SK-N-MC (cell line): ENCODE data around the gene WDR20.
A peak's percentile ranks its signal among the peaks of the same experiment; 100 is the strongest.
"Not testable (repeated sequence)": the region's sequence is repeated elsewhere in the genome, so short reads cannot be mapped to it uniquely, and the experiment has no call there.

Source experiments
- DNase-seq: peaks from one replicate; pipeline ENCODE4 v3.0.0-alpha.2; 2011; ENCODE audit warnings: low read depth, low spot score
- H3K27ac ChIP-seq: fragments of 200-600 bp; sonication (generic); 2 replicates; pipeline ENCODE4 v1.5.1; 2016; ENCODE audit warnings: mixed run types
- H3K36me3 ChIP-seq: fragments of 200-600 bp; sonication (generic); 2 replicates; pipeline ENCODE4 v1.6.1; 2017; ENCODE audit warnings: antibody characterized with exemption, low read length, mixed read lengths; ENCODE audit not compliant: insufficient read depth
- H3K4me3 ChIP-seq: fragments of 200-600 bp; sonication (generic); 2 replicates; pipeline ENCODE4 v1.5.1; 2016
- H3K9ac ChIP-seq: fragments of 200-600 bp; sonication (generic); 2 replicates; pipeline ENCODE4 v1.8.0; 2017; ENCODE audit warnings: mixed run types, mixed read lengths; ENCODE audit not compliant: insufficient read length
- H3K9me3 ChIP-seq: fragments of 200-600 bp; sonication (generic); 2 replicates; pipeline ENCODE4 v1.6.1; 2017; ENCODE audit warnings: low read depth, mild to moderate bottlenecking, antibody characterized with exemption, low read length, moderate library complexity, mixed read lengths
- EZH2 ChIP-seq: fragments of 200-600 bp; sonication (generic); IDR thresholded peaks from one replicate; pipeline ENCODE4 v1.6.1; 2017; ENCODE audit warnings: antibody characterized with exemption
- FOXP2 ChIP-seq: optimal IDR thresholded peaks from 2 replicates; pipeline ENCODE3; 2011; ENCODE audit warnings: mild to moderate bottlenecking, moderate library complexity; ENCODE audit not compliant: insufficient read depth; ENCODE audit errors: extremely low read length, control extremely low read depth
- POLR2AphosphoS5 ChIP-seq: IDR thresholded peaks from 2 replicates; pipeline ENCODE4 v1.6.1; 2012; ENCODE audit warnings: mild to moderate bottlenecking, low read depth, low read length, borderline replicate concordance

Gene WDR20

DNA sequence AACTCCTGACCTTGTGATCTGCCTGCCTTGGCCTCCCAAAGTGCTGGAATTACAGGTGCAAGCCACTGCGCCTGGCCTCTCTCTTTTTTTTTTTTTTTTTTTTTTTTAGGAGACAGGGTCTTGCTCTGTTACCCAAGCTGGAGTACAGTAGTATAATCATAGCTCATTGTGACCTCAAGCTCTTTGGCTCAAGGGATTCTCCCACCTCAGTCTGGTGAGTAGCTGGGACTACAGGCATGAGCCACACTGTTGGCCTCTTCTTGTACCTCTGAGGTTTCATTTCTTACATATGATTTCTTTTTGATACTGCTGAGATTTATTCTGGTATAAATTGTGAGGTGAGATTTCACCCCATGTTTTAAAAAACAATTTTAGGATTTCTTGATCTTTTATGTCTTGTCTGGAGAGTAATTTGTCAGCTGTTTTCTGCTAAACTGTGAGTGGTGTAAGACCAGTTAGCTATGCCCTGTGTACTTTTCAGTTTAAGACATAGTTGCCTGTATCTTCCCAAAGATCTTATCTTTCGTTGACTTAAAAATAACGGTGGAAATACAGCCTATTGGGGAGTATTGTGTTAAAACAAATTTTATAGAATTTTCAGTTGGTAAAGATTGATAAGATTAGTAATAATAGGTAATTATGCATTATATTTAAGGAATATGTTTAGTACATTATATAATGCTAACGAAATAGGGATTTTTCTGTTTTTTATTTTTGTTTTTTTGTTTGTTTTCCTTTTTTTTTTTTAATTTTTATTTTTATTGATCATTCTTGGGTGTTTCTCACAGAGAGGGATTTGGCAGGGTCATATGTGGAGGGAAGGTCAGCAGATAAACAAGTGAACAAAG, 31.7 kb downstream of the WDR20 start:
- Histone ChIP-seq H3K9me3 (no peaks in the 10 kb centered on the region), H3K36me3 (no peaks in the 10 kb centered on the region), H3K9ac (no peak overlapping the region), H3K4me3 (no peak overlapping the region), H3K27ac (peak overlapping the region; percentile 57; the same call in 1 of the 2 replicates)
- TF ChIP-seq POLR2AphosphoS5 (no peak), EZH2 (no peak), FOXP2 (no peak)
- DNase-seq = no peak

- not testable (repeated sequence) for DNase-seq, H3K9ac ChIP-seq, H3K9me3 ChIP-seq, H3K36me3 ChIP-seq, H3K27ac ChIP-seq, H3K4me3 ChIP-seq
Measured at GRCh38 chr14:102172021-102172272, 32.2 kb downstream of the WDR20 start.

DNA sequence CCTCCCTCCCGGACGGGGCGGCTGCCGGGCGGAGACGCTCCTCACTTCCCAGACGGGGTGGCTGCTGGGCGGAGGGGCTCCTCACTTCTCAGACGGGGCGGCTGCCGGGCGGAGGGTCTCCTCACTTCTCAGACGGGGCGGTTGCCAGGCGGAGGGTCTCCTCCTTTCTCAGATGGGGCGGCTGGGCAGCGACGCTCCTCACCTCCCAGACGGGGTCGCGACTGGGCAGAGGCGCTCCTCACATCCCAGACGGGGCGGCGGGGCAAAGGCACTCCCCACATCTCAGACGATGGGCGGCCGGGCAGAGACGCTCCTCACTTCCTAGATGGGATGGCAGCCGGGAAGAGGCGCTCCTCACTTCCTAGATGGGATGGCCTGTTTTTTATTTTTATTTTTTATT, 33.0 kb downstream of the WDR20 start:
- not testable (repeated sequence) for H3K9me3 ChIP-seq, H3K27ac ChIP-seq, H3K4me3 ChIP-seq, H3K9ac ChIP-seq, H3K36me3 ChIP-seq, DNase-seq

GRCh38 chr14:102177161-102177560, 37.5 kb downstream of the WDR20 start:
- Histone ChIP-seq H3K9me3 (no peaks in the 10 kb centered on the region), H3K36me3 (no peaks in the 10 kb centered on the region), H3K9ac (no peak overlapping the region), H3K27ac (no peak overlapping the region), H3K4me3 (no peak overlapping the region)
- DNase-seq = no peak
- no peak for TF ChIP-seq EZH2
- TF ChIP-seq FOXP2 = no peak
- no peak for TF ChIP-seq POLR2AphosphoS5

- Histone ChIP-seq H3K9ac (no peak overlapping the region), H3K36me3 (no peaks in the 10 kb centered on the region), H3K27ac (no peak overlapping the region), H3K9me3 (no peaks in the 10 kb centered on the region), H3K4me3 (no peak overlapping the region)
- no peak for TF ChIP-seq FOXP2
- no peak for TF ChIP-seq POLR2AphosphoS5
- TF ChIP-seq EZH2 = no peak
- no peak for DNase-seq
Measured at GRCh38 chr14:102178806-102179205, 39.1 kb downstream of the WDR20 start.

DNA sequence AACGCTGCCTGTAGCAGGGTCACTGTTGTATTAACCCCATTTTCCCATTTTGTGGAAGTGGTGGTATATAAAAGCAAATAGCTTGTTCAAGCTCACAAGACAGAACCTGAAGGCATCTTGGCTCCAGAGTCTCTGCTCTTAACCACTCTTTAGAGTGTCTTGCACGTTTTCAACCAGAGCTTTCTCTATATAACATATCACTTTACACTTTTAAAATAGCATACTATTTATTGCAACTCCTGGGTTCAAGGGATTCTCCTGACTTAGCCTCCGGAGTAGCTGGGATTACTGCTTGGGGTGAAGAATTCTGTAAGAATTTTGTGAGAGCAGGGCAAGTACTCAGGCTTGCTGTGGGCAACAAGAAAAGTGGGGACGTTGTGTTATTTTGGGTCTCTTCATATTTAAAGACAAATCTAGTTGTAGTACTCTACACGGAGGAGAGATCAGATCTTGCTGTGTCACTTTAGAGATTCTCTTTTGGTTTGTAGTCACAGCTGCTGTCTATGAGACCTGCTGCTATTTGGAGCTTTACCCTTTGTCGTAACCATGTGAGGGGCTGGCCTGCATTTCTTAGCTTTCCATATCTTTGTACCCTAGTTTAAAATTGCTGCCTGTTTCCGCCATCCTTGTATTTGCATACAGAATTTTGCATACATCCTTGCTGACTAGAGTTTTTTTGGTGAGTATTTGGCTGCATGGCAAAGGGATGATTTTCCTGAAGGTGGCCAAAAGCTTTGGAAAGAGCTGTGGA, 40.7 kb downstream of the WDR20 start:
- Histone ChIP-seq H3K9me3 (no peaks in the 10 kb centered on the region), H3K9ac (no peak overlapping the region), H3K36me3 (no peaks in the 10 kb centered on the region), H3K4me3 (no peak overlapping the region), H3K27ac (peak overlapping the region; percentile 63)
- TF ChIP-seq POLR2AphosphoS5 (no peak), FOXP2 (no peak), EZH2 (no peak)
- DNase-seq = no peak

- TF ChIP-seq EZH2 = no peak
- no peak for TF ChIP-seq FOXP2
- TF ChIP-seq POLR2AphosphoS5 = no peak
- H3K27ac ChIP-seq = peak overlapping the region; percentile 63; the same call in 1 of the 2 replicates
Measured at GRCh38 chr14:102181187-102181586, 41.5 kb downstream of the WDR20 start.

GRCh38 chr14:102182190-102182589, 42.5 kb downstream of the WDR20 start:
- DNase-seq = no peak
- no peak for TF ChIP-seq FOXP2
- TF ChIP-seq POLR2AphosphoS5 = no peak
- TF ChIP-seq EZH2 = no peak
- Histone ChIP-seq H3K9me3 (no peaks in the 10 kb centered on the region), H3K36me3 (no peaks in the 10 kb centered on the region), H3K4me3 (no peak overlapping the region), H3K9ac (no peak overlapping the region), H3K27ac (no peak overlapping the region; the same call in 1 of the 2 replicates)

More at GRCh38 chr14:102181187-102181586, 41.5 kb downstream of the WDR20 start:
- Histone ChIP-seq H3K9me3 (no peaks in the 10 kb centered on the region), H3K4me3 (no peak overlapping the region), H3K36me3 (no peaks in the 10 kb centered on the region), H3K9ac (no peak overlapping the region)
- DNase-seq = no peak

- TF ChIP-seq EZH2 (no peak), FOXP2 (no peak)
- 0 out of 2 replicates have a peak overlapping the region, but pooled peaks have one; percentile 20 for H3K27ac ChIP-seq
- no peaks in the 10 kb centered on the region for H3K36me3 ChIP-seq
- DNase-seq = no peak
- no peaks in the 10 kb centered on the region for H3K9me3 ChIP-seq
- no peak overlapping the region for H3K9ac ChIP-seq
- no peak overlapping the region for H3K4me3 ChIP-seq
Measured at GRCh38 chr14:102182936-102183619, 43.4 kb downstream of the WDR20 start.
